Measurements from ENCODE around the gene SNX32.
"Not testable (repeated sequence)": the region's sequence is repeated elsewhere in the genome, so short reads cannot be mapped to it uniquely, and the experiment has no call there.

SNX32 gene

DNA sequence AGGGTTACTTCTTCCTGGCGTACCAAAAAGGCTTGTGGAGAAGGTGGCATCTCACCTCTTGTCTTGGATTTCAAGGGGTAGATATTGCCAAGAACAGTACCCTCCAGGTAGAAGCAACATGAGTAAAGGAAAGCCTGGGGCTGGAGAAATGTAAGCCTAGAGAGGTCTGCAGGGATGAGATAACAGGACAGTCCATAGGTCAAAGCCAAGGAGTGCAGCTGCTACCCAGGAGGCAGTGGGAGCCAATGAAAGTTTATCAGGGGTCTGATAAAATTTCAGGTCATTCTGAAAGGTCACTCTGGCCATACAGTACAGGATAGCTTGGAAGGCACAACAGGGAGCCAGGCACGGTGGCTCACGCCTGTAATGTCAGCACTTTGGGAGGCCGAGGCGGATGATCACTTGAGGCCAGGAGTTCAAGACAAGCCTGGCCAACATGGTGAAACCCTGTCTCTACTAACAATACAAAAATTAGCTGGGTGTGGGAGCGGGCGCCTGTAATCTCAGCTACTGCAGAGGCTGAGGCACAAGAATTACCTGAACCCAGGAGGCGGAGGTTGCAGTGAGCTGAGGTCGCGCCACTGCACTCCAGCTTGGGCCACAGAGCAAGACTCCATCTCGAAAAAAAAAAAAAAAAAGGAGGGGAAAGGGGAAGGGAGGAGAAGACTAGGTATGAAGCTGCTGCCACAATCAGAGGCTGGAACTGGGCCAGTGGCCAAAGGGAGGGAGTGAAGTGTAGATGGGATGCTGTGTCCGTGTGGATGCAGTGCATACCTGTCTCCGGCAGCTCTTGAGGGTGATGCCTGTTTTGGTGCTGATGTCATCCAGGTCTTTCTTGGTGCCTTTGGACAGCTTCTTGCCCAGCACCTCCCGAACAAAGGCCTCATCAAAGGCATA lies 53.3 kb downstream of the SNX32 start:
- DNase-seq (ENCODE audit: low spot score): no peak

DNA sequence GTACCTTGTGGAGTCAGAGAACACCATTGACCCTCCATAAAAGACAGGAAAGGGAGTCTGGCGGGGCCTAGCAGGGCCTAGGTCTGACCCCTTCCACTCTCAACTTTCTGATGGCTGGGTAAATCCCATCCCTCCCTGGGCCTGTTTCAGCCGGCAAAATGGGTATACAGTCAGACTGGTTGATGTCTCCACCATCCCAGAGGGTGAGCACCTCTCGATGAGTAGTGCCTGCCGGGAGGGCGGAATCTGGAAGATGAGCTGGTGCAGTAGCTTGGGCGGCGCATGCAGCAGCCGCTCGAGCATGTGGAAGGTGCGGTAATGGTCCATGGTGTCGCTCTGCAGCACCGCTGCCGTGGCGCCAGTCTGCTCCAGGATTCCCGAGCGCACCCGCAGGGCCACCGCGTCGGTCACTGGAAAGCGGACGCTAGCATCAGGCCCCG lies 54.0 kb downstream of the SNX32 start:
- DNase-seq (ENCODE audit: low spot score): no peak

DNA sequence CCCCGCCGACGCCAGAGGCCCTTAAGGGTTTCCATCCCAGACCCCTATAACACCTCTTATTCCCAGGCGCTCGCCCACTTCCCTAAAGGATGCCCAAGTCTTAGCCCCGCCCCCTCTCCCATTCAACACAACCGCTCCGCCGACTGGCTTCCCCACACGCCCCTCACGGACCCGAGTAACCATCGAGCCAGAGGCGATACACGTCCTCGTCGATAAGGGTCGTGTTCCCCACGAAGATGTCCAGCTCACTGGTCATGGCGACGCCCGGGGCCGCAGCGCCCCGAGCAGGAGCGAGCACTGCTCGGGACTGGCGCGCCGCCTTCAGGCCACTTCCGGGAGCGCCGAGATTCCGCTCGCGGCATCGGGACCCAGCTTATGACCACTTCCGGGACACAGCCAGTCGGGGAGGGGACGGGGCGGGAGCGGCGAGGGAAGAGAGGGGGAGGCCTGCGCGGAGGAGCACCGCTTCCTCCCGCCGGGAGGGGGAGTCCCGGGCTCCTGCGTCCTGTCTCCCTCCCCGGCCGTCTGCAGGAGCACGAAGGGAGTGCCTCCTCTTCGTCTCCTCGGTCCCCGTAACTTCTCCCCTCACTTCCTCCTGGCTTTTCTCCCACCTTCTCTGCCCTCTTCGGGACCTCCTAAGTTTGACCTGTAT lies 54.5 kb downstream of the SNX32 start, which contains the start of gene FIBP:
FIBP (minus strand) TSS at position 309 of the 652 bp plus-strand sequence; CDS start at position 256, 53 bp downstream.
- peak; percentile 97 for DNase-seq (ENCODE audit: low spot score)

DNA sequence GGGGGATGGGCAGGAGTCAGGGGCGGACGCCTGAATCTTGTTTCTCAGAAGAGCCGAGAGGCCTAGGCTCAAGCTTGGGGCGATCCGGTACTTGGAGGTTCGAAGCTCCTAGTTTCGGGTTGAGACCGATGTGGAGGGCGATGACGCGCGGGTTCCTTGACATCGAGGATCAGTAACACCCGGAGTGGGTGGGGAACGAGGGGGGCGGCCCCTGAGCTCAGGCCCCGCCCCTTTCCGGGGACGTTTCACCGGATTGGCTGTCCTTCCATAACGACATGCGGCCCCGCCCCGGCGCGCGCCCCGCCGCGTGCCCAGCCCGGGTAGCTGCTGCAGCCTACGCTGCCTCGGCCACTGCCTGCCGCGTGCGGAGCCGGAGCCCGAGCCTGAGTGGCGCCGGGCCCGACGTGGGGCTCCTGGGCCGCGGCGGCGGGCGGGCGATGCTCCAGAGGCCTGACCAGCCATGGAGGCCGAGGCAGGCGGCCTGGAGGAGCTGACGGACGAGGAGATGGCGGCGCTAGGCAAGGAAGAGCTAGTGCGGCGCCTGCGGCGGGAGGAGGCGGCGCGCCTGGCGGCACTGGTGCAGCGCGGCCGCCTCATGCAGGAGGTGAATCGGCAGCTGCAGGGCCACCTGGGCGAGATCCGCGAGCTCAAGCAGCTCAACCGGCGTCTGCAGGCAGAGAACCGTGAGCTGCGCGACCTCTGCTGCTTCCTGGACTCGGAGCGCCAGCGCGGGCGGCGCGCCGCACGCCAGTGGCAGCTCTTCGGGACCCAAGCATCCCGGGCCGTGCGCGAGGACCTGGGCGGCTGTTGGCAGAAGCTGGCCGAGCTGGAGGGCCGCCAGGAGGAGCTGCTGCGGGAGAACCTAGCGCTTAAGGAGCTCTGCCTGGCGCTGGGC lies 56.8 kb downstream of the SNX32 start, which contains the start of gene CCDC85B:
CCDC85B (plus strand) TSS at position 350 of the 895 bp plus-strand sequence; CDS start at position 461, 111 bp downstream.
- DNase-seq (ENCODE audit: low spot score): peak; percentile 98

DNA sequence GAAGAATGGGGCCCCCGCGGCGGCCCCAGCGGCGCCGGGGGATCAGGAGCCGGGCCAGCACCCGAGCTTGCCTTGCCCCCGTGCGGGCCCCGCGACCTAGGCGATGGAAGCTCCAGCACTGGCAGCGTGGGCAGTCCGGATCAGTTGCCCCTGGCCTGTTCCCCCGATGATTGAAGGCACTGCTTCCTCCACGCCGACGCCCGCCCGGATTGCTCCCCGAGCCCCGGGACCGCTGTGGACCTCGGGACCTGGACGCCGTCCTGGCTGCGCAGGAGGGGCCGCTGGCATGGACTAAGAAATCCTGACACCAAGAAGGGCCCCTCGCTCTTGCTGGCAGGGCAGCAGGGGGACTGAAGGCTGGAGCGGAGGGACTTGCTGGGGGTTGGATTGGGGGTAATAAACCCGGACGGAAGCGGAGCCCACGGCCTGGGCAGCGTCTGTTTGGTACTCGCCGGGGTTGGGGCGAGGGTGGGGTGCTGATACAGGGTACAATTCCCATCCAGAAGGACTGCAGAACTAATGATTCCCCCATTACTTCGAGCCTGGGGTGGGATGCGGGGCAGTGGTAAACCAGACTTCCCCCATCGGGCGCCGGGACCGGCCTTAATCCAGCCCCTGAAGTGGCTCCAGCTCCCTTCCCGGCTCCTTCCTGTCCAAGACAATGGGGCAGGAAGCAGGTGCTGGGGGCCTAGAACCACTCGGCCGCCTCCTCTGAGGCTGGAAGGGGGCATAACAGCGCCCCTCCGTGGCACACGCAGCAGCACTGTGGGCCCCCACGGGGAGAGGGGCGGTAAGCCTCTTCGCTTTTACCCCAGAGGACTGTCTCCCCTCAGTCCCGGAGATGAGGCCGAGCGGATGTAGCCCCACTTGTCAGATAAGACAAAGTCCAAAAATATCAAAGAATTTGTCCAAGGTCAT lies 57.7 kb downstream of the SNX32 start:
- no peak for DNase-seq (ENCODE audit: low spot score)

DNA sequence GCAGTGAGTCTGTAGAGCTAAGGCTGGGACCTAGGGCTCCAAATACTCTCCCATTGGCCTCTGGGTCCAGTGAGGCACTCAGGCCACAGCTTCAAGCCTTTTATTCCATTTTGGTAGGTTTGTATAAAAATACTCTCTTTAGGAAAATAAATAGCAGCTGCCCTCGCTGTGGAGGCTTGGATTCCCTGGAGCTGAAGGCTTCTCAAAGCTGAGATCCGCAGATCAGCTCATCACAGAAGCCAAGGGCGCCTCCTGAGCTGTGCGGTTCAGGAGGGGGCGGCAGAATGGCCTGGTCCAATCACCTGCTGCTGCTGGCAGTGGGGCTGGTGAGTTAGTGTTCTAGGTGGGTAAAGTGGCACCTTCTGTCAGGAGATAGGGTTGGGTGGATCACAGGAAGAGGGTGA lies 58.4 kb downstream of the SNX32 start:
- DNase-seq (ENCODE audit: low spot score): not testable (repeated sequence)

DNA sequence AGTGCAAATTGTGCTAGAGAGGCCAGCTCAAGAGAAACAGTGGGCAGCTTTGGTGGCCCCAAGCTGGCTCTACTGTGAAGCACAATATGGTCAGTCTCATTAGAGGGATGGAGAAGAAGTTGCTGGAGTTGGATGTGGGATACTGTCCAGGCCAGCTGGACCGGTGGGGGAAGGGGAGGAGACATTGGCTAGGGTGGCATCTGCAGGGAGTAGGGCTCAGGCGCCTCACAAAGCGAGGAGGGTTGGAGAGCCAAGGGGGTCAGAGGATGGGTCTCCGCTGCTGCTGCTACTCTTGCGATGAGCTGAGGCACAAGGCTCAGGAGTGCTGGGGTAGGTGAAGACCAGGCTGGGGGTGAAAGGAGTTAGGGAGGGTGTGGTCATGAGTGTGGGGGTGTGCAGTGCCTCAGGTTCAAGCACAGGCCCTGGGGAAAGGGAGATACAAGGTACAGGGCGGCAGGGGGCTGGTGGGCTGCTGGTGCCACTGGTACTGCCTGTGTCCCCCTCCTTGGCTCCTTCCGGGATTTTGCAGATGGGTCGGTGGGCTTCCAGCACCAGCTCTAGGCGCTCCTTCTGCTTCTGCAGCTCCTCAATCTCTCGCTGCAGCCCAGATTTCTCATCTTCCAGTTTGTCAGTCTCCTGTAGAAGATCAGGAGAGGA lies 59.0 kb downstream of the SNX32 start:
- DNase-seq (ENCODE audit: low spot score): no peak

DNA sequence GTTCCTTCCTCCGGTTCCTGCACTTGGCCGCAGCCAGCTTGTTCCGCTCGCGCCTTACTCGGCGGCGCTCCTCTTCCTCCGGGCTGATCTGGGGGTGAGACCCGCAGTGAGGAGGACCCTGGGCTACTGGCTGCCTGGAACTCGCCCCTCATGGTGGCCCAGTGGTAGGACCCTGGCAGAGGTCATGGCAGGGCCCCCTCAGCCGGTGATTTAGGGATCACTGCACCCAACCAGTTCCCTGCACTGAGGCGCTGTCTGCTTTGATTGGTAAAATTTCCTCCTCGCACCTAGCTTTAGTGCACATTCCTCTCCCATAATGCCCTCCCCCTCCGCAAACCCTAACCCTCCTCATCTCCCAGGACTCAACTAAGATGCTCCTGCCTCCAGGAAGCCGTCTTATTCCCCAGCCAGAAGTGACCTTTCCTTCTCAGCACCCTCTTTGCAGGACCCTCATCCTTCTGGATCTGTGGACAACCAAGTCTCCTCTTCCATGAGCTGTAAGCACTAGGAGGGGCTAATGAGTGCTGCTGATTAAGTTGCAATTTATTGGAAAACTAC lies 60.4 kb downstream of the SNX32 start:
- DNase-seq (ENCODE audit: low spot score): no peak

DNA sequence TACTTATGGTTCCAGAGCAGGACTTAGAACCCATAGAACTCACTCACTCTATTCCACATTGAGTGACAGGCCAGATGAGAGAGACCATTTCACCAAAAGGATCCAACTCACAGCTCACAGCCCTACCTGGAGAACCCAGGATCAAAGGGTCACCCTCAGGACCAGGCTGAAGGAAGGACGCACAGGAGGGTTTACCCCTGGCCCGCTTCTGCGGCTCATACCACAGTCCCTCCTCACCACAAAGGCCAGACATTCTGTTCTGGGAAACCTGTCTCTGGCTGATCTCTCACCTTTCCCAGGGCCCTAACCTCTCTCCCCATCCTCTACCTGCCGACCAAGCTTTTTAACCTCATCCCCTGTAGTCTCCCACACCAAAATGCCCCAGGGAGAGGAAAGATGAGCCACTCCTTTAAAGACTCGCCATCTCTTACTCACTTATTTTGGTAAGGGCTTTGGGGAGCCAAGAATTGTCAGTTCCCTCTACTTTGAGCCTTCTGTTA lies 61.8 kb downstream of the SNX32 start:
- no peak for DNase-seq (ENCODE audit: low spot score)

DNA sequence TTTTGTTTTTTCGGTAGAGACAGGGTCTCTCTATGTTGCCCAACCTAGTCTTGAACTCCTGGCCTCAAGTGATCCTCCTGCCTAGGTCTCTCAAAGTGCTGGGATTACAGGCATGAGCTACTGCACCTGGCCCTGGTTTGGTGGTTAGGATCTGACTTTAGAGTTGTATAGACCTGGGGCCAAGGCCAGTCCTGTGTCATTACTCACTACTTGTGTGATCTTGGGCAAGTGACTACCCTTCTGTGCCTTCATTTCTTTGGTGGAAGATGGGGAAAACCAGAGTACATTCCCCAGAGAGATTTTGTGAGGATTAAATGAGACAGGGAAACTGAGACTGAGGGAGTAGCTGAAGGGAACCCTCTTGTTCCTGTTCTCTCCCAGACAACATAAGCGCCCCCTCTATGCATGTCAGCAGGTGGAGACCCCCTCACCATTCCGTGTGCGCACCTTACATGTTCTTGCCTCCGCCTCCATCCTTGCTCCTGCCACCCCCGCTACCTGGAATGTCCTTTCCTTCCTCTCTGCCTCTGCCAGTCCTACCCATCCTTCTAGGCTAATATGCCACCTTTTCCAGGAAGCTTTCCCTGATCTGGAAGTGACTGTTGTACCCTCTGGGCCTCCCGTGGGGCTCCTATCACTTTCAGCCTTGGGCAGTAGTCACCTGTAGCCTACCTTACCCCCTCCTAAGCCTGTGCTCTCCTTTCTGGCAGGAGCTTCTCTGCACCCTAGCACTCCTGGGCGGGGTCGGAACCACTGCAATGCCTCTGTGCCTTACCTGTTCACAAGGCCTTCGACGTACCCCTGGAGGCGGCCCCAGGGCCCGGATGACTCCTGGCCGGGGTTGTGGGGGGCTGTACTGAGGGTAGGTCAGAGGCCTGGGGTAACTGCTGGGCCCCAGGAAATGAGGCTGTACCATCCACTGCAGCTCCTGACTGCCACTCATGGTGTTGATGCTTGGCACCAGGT lies 62.6 kb downstream of the SNX32 start:
- no peak for DNase-seq (ENCODE audit: low spot score)

DNA sequence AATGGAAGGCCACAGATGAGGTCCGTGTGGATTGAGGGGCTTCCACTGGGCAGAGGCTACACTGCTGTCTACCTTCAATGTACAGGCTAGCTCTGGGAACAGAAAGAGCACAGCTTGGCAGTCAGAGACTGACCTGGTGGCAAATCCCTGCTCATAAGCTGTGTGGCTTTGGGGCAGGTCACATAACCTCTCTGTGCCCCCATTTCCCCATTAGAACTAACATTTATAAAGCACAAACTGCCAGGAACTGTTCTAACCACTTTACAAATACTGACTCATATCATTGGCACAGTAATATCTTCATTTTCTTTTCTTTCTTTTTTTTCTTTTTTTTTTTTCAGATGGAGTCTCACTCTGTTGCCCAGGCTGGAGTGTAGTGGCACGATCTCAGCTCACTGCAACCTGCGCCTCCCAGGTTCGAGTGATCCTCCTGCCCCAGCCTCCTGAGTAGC lies 63.3 kb downstream of the SNX32 start:
- DNase-seq (ENCODE audit: low spot score): no peak

DNA sequence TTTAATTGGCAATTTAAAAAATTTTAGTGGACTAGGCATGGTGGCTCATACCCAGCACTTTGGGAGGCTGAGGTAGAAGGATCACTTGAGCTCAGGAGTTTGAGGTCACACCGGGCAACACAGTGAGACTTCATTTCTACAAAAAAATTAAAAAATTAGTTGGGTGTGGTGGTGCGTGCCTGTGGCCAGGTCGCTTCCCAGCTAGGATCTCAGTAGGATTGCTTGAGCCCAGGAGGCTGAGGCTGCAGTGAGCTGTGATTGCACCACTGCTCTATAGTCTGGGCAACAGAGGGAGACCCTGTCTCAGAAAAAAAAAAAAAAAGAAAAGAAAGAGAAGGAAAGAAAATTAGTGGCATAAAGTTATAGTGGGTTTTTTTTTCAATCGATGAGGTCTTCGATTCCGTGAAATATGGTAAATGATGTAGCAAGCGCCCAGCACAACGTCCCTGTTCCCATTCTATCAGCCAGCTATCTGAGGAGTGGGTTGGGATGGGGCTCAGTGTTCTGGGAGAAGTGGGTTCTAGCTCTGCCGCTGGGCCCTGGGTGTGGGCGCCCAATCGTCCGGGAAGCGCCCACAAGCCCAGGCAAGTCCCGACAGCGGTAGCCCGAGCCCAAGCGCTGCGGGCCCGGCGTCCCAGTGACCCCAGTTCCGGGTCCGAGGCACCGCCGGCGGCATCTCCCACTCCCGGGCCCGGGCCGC lies 65.0 kb downstream of the SNX32 start:
- DNase-seq (ENCODE audit: low spot score): no peak

DNA sequence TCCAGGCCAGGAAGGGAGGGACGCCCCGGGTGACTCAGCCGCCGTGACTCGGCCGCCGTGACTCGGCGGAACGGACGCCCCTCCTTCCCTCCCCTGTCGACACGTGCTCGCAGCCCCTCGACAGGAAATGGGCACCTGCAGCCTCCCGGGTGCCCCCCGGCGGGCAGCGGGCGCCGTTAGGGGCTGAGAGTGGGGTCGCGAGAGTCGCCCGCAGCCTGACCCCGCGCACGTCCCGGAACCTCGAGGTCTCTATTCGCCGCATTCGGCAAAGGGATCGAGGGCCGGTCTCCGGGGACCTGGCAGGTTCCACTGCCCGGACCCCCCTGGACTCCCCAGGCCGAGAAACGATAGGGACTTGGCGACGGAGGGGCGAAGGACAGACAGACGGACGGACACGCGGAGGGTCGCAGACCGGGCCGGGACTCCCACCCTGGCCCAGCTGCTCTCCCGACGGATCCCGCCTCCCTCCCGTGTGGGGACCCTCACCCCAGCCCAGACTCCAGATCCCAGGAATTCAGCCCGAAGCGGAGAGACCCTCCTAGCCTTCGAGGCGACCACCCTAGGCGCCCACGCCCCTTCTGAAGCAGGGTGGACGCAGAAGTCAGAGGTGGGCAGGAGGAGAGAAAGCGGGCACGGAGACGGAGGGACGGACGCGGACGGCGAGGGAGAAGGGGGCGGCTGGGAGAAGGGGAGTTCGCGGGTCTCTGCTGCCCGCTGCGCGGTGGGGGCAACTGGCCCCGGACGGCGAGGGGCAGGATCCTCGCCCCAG lies 65.8 kb downstream of the SNX32 start:
- no peak for DNase-seq (ENCODE audit: low spot score)

DNA sequence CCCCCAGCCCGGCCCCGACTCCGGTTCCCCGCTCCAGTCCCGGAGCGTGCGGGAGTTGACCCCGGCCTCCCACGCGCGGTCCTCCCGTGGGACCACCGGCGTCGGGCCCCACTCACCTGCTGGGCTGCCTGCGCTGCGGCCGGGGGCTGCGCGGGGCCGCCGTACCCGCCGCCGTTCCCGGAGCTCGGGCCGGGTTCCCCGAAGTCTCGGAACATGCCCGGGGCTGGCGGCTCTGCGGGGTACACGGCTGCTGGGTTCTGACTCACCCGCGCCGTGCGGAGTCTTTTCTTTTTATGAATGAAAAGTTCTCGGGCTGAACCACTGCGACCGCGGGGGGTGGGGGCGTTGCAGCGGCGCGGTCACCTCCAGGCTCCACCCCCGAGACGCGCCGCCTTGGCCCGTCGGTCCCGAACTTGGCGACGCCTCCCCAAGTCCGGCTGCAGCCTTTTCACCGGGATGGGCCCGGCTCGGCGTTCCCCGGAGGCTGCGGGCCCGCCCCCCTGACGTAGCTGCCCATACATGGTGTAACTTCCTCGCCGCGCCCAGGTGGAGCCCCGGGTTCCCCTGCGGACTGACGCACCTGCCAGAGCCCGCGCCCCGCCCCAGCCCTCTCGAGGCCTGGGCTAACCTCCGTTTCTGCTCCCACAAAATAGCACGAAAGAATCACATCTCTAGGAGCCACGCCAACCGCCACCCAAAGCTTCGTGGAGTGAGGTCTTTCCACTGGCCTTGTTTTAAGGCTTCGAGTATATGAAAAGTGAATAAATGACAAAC lies 66.5 kb downstream of the SNX32 start, which contains the start of gene FOSL1:
FOSL1 (minus strand) TSS at position 264 of the 774 bp plus-strand sequence; CDS start at position 215, 49 bp downstream.
- peak; percentile 44 for DNase-seq (ENCODE audit: low spot score)

DNA sequence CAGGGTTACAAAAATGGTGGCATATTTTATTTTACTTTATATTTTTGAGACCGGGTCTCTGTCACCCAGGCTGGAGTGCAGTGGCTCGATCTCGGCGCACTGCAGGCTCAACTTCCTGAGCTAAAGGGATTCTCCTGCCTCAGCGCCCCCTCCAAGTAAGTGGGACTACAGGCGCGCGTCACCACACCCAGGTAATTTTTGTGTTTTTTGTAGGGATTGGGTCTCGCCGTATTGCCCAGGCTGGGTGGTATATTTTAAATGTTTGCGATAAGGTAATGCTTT lies 67.1 kb downstream of the SNX32 start:
- DNase-seq (ENCODE audit: low spot score): no peak

DNA sequence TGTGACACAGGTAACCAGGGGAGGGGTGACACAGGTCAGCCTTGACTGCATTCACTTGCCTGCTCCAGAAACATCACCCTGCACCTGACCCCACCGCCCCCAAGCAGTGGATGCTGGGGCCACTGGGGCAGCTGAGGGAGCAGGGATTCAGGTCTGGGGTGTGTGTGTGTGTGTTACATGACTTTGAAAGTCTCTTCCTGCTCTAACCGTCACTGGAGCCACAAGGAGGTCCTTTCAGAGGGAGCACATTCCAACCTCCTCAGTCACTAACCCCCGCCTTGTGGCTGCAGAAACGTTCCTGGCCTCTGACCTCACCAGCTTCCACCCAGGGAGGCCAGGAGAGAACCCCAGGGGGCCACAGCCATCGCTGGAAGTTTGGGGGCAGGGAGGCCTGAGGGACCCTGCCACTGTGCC lies 69.3 kb downstream of the SNX32 start:
- DNase-seq (ENCODE audit: low spot score): no peak

Measured in pons (tissue), 1 donor.